GM21576 (cell line): ENCODE data around the gene LRRC4C.

ENCODE experiments used
- ATAC-seq: cut with Tn5 transposase; IDR thresholded peaks from one replicate; pipeline ENCODE4 v1.9.1; 2021; ENCODE audit warnings: mild to moderate bottlenecking, moderate library complexity; ENCODE audit not compliant: unreplicated experiment

Gene LRRC4C

DNA sequence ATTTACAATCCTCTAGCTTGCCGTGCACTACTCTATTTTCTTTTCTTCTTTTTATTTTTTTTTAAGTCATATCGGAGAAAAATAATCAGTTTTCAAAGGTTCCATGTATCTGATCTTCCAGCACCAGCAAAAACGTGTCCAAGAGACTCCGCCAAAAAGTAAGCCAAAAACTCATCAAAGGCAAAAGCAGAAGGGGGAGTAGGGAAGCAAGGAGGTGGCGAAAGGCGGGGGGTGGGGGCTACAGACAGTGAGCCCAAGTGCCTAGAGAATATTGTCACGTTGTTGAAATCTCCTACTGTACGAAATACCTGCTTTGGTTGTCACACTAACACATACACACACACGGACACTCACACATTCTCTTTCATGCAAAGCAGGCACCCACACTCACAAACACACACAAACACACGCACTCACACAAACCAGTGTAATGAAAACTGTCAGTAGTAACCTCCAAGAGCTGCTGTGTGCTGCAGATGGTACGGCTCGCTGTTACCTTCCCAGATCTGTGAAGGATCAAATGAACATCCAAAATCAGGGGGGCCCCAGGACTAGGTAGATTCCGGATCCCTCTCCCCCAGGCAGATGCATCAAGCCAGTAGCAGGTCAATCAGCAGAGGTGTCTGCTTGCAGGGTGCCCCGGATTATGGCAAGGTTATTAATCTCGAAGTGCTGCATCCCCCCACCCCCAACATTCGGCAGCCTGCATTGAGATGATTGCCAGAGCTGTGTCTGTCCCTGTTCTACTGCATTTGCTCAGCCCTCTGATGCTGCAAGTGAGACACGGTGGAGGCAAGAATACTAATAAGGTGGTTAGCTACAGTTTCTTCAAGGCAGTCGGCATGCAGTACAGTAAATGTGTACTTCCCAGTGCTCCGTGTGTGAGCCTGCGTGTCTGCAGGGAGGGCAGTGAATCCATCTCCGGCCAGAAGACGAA is at the start of gene LRRC4C:
Gene LRRC4C (minus strand): TSS at position 188 of the 937 bp plus-strand sequence.
- ATAC-seq = no peak

- ATAC-seq = no peak
These were observed 48.7 kb upstream of the LRRC4C start for GRCh38 chr11:41508121-41508520.

DNA sequence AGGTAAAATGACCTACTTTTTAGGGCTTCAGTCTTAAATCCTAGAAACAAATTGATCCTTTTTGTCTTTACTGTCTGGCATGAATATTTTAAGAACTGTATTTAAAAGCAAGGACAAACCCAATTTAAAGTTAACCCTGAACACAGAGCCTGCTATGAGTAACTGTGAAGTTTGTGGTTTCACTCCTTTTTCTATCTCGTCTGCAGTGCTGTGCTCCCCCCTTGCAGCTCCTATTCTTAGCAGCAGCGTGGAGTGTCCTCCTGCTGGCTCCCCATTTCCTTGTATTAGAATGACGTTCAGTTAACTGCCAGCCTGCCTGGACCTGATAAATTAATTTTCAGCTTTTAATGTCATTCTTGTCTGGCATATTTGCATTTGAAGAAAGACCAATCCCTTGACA is 40.0 kb upstream of the LRRC4C start:
- no peak for ATAC-seq

DNA sequence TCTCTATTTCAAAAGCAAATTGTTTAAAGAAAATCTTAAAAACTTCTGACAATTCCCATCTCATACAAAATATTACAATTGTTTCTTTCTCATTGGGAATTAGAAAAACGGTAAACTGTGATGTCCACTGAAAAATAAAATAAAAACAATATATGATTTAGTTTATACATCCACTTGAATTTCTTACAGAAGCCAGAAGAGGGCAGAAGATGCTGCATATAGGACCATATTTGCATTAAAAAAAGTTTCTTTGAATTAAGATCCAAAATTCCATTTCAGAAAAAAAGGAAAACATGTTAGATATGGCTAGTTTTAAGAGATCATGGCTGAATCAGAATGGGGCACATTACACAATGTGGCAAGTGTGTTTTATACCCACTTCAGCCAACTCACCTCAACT is 39.3 kb upstream of the LRRC4C start:
- no peak for ATAC-seq

DNA sequence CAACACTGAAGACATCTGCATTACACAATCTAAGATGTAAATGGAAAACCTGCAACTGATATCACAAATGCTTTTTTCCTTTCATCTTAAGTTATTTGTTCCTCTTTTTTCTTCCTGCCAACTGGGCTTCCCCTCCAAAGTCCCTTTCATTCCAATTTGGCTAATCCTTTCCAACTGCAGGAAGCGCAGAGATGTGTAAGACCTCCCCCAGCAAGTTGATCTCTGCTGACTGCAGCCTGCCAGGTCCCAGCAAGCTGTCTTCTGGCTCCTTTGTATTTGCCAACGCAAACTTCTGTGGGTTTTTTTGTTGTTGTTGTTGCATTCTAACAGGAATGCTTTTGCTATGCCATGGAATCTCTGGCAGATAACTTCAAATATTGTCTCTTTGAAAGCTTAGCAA is 38.5 kb upstream of the LRRC4C start:
- no peak for ATAC-seq

GRCh38 chr11:41494716-41495115 is 35.3 kb upstream of the LRRC4C start:
- no peak for ATAC-seq

- ATAC-seq = no peak
These were observed 27.0 kb upstream of the LRRC4C start for GRCh38 chr11:41486424-41486823.

DNA sequence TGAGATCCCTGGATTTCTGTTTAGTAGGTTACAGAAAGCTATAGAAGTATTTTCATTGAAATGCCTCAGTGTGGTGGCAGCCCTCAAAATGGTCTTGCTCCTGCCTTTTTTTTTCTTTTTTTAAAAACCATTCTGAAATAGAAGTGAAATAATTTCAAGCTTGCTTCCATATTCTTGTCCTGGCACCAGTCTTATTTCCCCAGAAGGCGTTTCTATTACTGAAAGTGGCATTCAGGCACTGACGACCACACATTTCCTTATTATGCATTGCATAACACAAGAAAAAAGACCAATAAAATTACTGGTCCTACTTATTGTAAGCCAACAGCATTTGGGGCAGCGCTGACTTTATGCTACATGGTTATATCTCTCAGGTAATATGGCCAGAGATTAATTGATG is 24.5 kb upstream of the LRRC4C start:
- no peak for ATAC-seq

DNA sequence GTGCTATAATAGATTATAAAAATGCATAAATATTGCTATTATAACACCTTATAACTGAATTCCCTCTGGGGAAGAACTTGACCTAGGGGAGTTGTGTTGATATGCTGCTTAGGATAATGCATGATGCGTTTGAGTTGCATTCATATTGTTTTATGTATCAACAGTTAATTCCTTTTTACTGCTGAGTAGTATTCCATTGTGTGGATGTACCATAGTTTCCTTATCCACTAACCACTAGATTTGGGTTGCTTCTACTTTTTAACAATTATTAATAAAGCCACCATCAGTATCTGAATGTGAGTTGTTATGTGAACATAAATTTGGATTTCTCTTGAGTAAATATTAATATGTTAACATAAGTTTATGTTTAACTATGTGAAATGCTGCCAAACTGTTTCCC is 19.7 kb upstream of the LRRC4C start:
- ATAC-seq = no peak

- ATAC-seq = no peak
These were observed 1.7 kb upstream of the LRRC4C start for GRCh38 chr11:41461057-41461681.

DNA sequence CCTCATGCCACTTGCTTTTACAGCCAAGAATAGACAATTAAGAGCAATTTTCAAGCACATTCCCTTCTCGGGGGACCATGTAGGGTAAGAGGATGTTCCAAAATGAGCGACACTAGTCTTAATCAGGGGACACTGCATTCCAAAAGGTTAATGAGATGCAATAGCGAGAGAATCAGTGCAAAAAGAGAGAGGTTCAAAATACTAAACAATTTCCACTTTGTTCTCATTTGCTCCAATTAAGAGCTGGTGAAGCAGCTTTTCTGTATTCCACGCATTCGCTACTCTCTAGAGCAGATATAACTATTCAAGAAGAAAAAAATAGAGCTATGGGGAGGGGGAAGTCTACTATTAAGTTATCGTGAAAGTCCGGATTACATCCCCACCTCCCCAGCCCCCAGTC is 811 bp downstream of the LRRC4C start:
- no peak for ATAC-seq

DNA sequence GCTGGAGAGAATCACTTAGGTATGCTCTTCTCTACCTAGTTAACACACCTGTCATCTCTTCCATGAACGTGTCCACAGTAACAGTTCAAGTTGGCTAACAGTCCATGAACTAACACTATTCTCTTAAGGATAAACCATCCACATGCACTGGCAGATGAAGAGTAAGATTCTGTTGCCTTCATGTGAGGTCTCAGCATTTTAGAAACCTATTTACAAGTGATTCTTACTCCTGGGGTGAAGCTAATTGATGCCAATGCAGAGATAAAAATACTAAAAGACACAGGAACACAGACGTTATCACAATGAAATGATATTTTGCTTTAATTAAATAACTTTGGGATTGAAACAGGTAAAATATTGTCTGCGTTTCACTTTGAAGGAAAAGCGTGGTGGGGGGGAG is 1.3 kb downstream of the LRRC4C start:
- ATAC-seq = no peak

DNA sequence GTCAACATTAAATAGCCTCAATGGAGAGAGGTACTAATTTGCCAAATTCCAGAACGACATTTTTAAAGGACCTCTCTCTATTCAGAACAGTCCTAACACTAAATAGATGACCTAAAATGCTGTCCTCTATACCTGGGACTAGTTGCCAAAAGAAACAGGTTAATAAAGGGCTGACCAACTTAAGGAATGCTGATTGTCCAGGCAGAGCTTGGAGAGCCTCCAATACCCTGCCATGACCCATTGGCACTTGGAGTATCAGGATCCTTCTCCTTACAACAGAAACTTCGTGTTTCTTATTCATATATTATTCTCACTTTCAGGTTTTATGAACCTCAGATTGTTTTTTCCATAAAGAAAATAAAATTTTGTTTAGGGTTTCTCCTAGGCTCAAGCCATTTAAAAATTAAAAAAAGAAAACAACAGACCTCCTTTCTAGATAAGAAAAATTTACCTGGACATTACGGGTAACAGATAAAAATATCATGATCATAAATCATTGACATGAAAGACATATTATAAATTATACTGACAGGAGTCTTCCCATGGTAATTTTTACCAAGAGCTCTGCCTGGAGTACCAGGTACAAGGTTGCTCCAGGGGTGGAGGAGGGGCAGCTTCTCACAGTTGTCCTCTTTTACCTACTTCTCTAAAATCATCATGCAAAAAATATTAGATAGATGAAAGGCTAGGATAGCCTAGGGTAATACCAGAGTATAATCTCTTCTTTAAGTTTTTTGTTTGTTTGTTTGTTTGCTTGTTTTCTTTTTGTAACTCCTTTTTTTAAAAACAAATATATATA is 2.0 kb downstream of the LRRC4C start:
- no peak for ATAC-seq

DNA sequence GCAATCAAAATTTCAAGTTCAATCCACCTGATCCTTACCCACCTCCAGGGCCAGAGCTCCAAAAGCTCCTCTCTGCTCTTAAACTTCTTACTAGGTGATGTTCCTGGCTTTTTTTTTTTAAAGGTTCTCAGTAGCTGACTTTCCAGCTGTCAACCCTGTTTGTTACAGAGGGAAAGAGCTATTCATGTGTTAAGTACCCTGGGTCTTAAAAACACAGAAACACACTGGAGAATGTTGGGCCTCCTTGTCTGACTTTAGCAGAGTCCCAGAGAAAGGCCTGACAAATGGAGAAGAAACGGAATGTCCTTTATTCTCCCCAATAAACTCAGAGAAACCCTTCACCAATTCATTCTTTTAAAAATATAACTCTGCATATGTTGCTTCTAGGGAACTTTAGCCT is 3.2 kb downstream of the LRRC4C start:
- no peak for ATAC-seq

- ATAC-seq = no peak
These were observed 8.4 kb downstream of the LRRC4C start for GRCh38 chr11:41451011-41451410.

DNA sequence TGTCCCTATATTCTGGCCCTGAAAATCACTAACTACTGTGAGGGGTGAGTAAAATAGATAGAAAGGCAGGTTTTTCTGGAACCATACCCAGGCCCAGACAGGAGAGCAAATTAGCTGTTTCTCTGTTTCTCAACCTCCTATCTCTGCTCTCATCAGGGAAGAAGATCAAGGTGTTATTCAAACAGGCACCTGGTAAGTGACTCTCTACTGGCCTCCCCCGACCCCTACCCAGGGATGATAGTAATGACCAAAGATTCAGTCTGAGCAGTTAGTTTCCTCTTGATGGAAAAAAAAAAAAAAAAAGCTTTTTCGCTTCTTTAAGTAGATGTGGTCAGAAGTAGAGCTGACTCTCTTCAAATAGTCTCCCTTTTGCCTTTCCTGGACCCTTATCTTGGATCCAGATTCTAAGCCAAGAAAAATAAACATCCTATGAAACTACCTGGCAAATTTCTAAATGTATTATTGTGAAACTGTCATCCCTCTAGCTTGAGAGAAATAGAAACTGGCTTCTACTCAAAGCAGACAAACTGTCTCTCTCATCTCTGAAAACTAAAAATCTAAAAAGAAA is 9.9 kb downstream of the LRRC4C start:
- ATAC-seq = no peak

- ATAC-seq = no peak
These were observed 12.9 kb downstream of the LRRC4C start for GRCh38 chr11:41446566-41446965.

GRCh38 chr11:41446107-41446506 is 13.3 kb downstream of the LRRC4C start:
- no peak for ATAC-seq

DNA sequence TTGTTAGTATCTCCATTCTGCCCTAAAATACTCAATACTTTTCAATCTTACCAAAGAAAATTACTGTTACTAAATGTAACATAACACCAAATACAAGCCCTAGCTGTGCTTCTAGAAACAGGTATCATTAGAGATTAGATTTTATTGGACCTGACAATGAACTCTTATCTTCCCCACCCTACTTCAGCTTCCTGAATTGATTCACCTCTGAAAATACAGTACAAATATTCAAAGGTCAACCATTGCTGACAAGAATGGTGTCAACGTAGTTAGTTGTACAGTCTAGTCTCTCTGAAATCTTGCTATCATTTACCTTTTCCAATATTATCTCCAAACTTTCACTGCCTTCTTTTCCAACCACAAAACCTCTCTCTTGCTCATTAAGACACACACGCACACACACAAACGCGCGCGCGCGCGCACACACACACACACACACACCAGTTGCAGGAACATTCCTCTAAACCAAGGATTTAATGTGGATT is 22.4 kb downstream of the LRRC4C start:
- no peak for ATAC-seq

GRCh38 chr11:41435531-41435930 is 23.9 kb downstream of the LRRC4C start:
- no peak for ATAC-seq

GRCh38 chr11:41431784-41432183 is 27.7 kb downstream of the LRRC4C start:
- no peak for ATAC-seq
